CD4-positive, alpha-beta T cell treated with Interleukin-6 for 4 hours (primary cell): ENCODE measurements around the gene HILPDA.
"Not testable (repeated sequence)": the region's sequence is repeated elsewhere in the genome, so short reads cannot be mapped to it uniquely, and the experiment has no call there.

ENCODE experiments used
- DNase-seq: peaks from one replicate; pipeline ENCODE4 v3.0.0-alpha.2; 2020; ENCODE audit warnings: mixed read lengths

HILPDA gene

GRCh38 chr7:128434413-128435326 is 21.0 kb upstream of the HILPDA start:
- DNase-seq, result no peak

DNA sequence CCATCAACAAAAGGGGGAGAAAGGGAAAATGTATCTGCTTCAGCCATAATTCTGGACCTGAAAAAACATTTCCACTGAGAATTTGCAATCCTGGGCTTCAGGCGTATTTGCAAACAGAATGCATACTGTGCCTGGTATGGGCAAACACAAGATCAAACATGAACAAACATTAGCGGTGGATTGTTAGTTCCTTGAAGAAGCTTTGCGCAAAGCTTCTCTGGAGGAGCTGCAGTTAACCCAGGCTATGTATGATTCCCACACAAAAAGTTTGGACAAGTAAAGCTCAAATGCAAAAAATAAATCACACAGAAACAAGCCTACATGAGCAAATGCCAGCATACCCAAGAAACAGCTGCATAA is 20.4 kb upstream of the HILPDA start:
- DNase-seq, result no peak

DNA sequence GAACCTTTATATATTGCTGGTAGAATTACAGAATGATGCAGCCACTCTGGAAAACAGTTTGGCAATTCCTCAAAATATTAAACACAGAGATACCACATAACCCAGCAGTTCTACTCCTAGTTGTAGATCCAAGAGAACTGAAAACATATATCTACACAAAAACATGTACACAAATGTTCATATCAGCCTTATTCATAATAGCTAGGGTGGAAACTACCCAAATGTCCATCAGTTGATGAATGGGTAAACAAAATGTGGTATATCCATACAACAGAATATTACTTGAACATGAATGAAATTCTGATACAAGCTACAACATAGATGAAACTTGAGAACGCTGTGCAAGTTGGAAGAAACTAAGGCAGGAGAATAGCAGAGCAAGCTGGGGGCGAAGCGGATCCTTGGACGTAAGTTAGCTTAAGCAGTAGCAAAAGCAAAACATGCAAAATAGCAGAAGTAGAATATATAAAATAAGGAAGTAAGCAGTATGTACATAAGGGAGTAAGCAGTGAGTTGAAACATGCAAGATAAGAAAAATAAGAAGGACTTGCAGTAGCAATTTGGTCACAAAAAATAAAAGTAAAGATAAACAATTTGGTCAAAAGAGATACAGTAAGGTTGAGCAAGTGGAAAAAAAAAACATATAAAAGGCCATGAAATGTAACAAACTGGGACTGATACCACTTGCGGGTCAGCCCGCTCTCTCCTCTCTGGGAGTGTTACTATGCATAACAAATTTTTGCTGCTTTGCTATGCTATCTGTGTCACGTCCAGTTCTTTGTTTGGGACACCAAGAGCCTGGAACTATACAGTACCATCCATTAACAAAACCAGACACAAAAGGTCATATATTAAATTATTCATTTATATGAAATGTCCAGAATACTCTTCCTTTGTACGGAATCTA is 18.0 kb upstream of the HILPDA start:
- DNase-seq, result no peak

GRCh38 chr7:128442356-128442755 is 13.3 kb upstream of the HILPDA start:
- no peak for DNase-seq

GRCh38 chr7:128443831-128444600 is 11.7 kb upstream of the HILPDA start:
- DNase-seq, result no peak

- DNase-seq, result no peak
Measured at GRCh38 chr7:128446306-128446705, 9.4 kb upstream of the HILPDA start.

DNA sequence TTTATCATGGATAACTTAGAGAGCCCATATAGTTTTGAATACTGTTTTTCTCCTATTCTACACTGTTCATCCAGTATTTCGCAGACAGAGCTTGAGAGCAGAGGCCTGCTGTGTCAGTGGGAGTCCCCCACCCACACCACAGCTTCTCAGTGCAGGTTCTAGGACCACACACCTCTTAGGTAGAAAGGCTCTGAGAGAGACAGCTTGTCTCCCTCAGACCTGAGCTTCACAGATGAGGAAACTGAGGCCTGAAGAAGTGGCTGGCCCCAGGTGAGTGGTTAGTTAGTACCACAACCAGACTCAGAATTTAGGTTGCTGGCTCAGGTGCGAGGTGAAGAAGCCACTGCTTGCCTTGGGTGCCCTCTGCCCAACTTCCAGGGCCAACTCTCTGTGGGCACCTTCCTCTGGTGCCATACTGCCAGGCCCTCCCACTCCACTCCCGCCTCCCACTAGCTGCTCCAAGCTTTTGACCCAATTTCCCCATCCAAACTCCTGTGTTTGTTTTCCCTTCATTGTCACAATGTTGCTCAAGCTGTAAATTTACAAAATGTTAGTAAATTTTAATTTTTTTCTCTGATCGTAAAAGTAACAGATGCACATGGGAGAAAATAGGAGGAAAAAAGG is 7.6 kb upstream of the HILPDA start:
- no peak for DNase-seq

- DNase-seq, result no peak
Measured at GRCh38 chr7:128448751-128449302, 6.9 kb upstream of the HILPDA start.

DNA sequence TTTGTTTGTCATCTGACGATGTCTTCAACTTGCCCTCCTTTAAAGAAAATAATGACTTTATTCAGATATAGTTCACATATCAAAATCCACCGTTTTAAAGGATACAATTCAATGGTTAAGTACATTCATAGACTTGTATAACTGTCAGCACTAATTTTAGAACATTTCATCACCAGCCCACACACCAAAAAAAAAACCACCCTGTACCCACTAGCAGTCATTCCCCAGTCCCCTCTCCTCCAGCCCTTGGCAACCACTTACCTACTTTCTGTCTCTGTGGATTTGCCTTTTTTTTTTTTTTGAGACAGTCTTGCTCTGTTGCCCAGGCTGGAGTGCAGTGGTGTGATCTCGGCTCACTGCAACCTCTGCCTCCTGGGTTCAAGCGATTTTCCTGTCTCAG is 5.3 kb upstream of the HILPDA start:
- no peak for DNase-seq

DNA sequence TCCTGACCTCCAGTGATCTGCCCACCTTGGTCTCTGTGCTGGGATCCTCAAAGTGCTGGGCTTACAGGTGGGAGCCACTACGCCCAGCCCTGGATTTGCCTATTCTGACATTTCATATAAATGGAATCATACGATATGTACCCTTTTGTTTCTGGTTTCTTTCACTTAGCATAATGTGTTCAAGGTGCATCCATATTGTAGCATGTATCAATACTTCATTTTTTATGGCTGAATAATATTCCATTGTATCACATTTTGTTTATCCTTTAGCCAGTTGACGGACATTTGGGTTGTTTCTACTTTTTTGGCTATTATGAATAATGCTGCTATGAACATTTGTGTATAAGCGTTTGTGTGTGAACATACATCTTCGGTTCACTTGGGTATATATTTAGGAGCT is 4.8 kb upstream of the HILPDA start:
- no peak for DNase-seq

GRCh38 chr7:128452552-128452951 is 3.1 kb upstream of the HILPDA start:
- DNase-seq, result no peak

GRCh38 chr7:128453836-128454804 is 1.6 kb upstream of the HILPDA start:
- no peak for DNase-seq

GRCh38 chr7:128454808-128455542 is 703 bp upstream of the HILPDA start:
- DNase-seq, result no peak

DNA sequence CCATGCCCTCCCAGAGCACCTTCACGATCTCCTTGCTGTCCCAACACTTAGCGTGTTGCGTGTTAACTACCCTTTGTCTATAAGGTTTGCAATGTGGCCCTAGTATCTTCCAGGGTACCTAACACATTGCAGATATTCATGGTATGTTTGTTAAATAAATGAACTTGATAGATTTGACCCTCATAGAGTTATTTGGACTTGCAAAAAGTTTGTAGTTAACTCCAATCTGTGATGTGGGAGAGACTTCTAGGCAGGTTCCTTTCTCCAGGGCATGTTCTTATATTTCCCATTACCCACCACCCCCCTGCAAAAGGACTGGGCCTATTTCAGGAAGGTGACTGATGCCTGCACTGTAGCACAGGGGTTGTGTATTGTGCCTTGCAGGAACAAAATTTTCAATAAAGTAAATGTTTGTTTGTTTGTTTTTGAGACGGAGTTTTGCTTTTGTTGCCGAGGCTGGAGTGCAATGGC is 612 bp downstream of the HILPDA start:
- DNase-seq, result no peak

DNA sequence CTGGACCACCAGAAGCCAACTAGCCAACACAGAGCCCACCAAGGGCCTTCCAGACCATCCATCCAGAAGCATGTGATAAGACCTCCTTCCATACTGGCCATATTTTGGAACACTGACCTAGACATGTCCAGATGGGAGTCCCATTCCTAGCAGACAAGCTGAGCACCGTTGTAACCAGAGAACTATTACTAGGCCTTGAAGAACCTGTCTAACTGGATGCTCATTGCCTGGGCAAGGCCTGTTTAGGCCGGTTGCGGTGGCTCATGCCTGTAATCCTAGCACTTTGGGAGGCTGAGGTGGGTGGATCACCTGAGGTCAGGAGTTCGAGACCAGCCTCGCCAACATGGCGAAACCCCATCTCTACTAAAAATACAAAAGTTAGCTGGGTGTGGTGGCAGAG is 1.7 kb downstream of the HILPDA start:
- not testable (repeated sequence) for DNase-seq

DNA sequence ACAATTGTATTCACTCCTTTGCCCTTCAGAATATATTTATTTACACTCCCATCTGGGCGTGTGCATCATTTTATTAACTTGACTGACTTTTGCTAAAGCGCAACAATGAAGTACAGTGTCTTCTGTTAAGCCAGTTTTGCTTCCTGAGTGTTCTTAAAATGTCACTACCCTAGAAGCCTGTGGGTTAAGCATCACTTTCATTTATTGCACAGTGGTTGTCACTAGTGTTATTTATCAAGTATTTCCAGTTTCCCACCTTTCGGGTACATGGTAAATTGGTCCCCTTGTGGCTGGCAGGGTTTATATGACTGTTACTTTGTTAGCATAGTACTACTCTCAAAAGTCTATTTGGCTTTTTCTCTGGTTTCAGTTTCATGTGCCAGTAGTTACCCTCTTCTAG is 3.3 kb downstream of the HILPDA start:
- no peak for DNase-seq

GRCh38 chr7:128459394-128459878 is 3.8 kb downstream of the HILPDA start:
- DNase-seq, result peak; percentile 75

- no peak for DNase-seq
Measured at GRCh38 chr7:128462460-128462859, 6.8 kb downstream of the HILPDA start.

DNA sequence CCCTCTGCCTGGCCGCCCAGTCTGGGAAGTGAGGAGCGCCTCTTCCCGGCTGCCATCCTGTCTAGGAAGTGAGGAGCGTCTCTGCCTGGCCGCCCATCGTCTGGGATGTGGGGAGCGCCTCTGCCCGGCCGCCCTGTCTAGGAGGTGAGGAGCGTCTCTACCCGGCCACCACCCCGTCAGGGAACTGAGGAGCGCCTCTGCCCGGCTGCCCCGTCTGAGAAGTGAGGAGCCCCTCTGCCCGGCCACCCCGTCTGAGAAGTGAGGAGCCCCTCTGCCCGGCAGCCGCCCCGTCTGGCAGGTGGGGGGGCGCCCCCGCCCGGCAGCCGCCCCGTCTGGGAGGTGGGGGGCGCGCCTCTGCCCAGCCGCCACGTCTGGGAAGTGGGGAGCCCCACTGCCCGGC is 7.7 kb downstream of the HILPDA start:
- not testable (repeated sequence) for DNase-seq

DNA sequence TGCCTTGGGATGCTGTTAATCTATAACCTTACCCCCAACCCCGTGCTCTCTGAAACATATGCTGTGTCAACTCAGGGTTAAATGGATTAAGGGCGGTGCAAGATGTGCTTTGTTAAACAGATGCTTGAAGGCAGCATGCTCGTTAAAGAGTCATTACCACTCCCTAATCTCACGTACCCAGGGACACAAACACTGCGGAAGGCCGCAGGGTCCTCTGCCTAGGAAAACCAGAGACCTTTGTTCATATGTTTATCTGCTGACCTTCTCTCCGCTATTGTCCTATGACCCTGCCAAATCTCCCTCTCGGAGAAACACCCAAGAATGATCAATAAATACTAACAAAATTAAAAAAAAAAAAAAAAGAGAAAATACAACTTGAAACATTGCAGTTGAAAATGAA is 8.3 kb downstream of the HILPDA start:
- DNase-seq, result not testable (repeated sequence)
